ENCODE measurements around the gene AKR1D1. TPM values are rescaled to one million over a fixed set of nuclear protein-coding genes. Genes with fewer than 3 reads are reported as not detected.
"Not testable (repeated sequence)": the region's sequence is repeated elsewhere in the genome, so short reads cannot be mapped to it uniquely, and the experiment has no call there.

AKR1D1 gene
- total RNA-seq, 1 donor from 2014 or later: not detected

DNA sequence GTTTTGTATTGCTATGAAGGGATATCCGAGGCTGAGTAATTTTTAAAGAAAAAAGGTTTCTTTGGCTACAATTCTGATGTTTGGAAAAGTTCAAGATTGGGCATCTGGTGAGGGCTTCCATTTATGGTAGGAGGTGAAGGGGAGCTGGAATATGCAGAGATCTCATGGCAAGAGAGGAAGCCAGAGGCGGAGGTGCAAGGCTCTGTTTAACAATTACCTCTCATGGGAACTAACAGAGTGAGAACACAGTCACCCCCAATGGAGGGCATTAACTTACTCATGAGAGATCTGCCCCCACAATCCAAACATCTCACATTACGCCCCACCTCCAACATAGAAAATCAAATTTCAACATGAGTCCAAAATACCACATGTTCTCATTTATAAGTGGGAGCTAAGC, 62.0 kb downstream of the AKR1D1 start:
- no peak for ATAC-seq
- intact Hi-C loops (cut with DNase I): no loop called here
- Histone ChIP-seq H3K36me3 (no peaks in the 10 kb centered on the region), H3K4me1 (no peaks in the 10 kb centered on the region), H3K9me3 (no peaks in the 10 kb centered on the region), H3K27ac (no peak overlapping the region), H3K4me3 (no peak overlapping the region), H3K27me3 (no peaks in the 10 kb centered on the region)
- no peak for TF ChIP-seq CTCF (IDR thresholded peaks at IDR 0.05)
- no peak for DNase-seq

- DNase-seq (no peak), ATAC-seq (no peak)
- TF ChIP-seq CTCF (IDR thresholded peaks at IDR 0.05): no peak
- no peaks in the 10 kb centered on the region for H3K36me3 ChIP-seq
- no peaks in the 10 kb centered on the region for H3K27me3 ChIP-seq
- no peaks in the 10 kb centered on the region for H3K9me3 ChIP-seq
- no peaks in the 10 kb centered on the region for H3K4me1 ChIP-seq
- no peak overlapping the region for H3K4me3 ChIP-seq
- no peak overlapping the region for H3K27ac ChIP-seq
- intact Hi-C loops (cut with DNase I): no loop called here
These were observed 66.4 kb downstream of the AKR1D1 start for GRCh38 chr7:138142583-138143201.

GRCh38 chr7:138144958-138145357, 68.7 kb downstream of the AKR1D1 start:
- ATAC-seq (no peak), DNase-seq (no peak)
- Histone ChIP-seq H3K27me3 (no peaks in the 10 kb centered on the region), H3K4me3 (no peak overlapping the region), H3K9me3 (no peaks in the 10 kb centered on the region), H3K27ac (no peak overlapping the region), H3K36me3 (no peaks in the 10 kb centered on the region), H3K4me1 (no peaks in the 10 kb centered on the region)
- TF ChIP-seq CTCF (IDR thresholded peaks at IDR 0.05): no peak
- intact Hi-C loops (cut with DNase I): no loop called here

GRCh38 chr7:138146221-138146620, 70.0 kb downstream of the AKR1D1 start:
- H3K4me3 ChIP-seq; H3K27ac ChIP-seq; ATAC-seq; H3K36me3 ChIP-seq; H3K27me3 ChIP-seq; intact Hi-C loops (cut with DNase I); DNase-seq; H3K4me1 ChIP-seq; H3K9me3 ChIP-seq: not testable (repeated sequence)

- H3K27ac ChIP-seq; DNase-seq; H3K4me1 ChIP-seq; H3K9me3 ChIP-seq; ATAC-seq; H3K27me3 ChIP-seq; intact Hi-C loops (cut with DNase I); H3K4me3 ChIP-seq; H3K36me3 ChIP-seq: not testable (repeated sequence)
These were observed 70.8 kb downstream of the AKR1D1 start for GRCh38 chr7:138146757-138147734.

GRCh38 chr7:138151731-138152577, 75.7 kb downstream of the AKR1D1 start:
- H3K36me3 ChIP-seq: no peaks in the 10 kb centered on the region
- DNase-seq (no peak), ATAC-seq (no peak)
- no peak overlapping the region for H3K27ac ChIP-seq
- H3K27me3 ChIP-seq: no peaks in the 10 kb centered on the region
- H3K4me3 ChIP-seq: no peak overlapping the region
- no peaks in the 10 kb centered on the region for H3K4me1 ChIP-seq
- TF ChIP-seq CTCF (IDR thresholded peaks at IDR 0.05): no peak
- H3K9me3 ChIP-seq: no peaks in the 10 kb centered on the region
- intact Hi-C loops (cut with DNase I): no loop called here
